WI38 (cell line): Measurements from ENCODE around the gene SMPD3.
A peak's percentile ranks its signal among the peaks of the same experiment; 100 is the strongest.

ENCODE experiments used
- H3K4me3 ChIP-seq: 2 replicates; pipeline ENCODE4 v1.5.1; 2011; ENCODE audit warnings: low read depth, mild to moderate bottlenecking, control low read depth, low read length
- TF ChIP-seq, protein P1 (sequence below): IDR thresholded peaks from 2 replicates; pipeline ENCODE4 v1.5.1; 2012; ENCODE audit warnings: low read depth, mild to moderate bottlenecking, control low read depth, low read length

The SMPD3 gene

DNA sequence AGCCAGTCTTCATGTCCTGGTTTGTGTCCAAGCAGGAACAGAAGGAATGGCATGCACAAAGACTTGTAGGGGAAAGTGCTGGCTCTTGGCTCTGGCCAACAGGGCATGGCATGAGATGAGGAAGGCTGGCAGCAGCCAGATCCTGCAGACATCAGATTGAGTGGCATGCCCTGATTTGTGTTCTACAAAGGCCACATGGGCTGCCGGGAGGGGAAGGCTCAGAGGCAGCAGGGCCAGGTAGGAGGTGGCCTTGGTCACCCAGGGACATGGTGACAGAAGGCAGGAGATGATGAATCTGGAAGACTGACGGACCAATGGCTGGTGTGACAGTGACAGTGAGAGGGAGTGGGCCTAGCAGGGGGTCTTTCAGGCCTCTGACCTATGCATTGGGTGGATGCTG is 33.7 kb downstream of the SMPD3 start:
- no peak overlapping the region for H3K4me3 ChIP-seq
- TF ChIP-seq, protein P1, sequence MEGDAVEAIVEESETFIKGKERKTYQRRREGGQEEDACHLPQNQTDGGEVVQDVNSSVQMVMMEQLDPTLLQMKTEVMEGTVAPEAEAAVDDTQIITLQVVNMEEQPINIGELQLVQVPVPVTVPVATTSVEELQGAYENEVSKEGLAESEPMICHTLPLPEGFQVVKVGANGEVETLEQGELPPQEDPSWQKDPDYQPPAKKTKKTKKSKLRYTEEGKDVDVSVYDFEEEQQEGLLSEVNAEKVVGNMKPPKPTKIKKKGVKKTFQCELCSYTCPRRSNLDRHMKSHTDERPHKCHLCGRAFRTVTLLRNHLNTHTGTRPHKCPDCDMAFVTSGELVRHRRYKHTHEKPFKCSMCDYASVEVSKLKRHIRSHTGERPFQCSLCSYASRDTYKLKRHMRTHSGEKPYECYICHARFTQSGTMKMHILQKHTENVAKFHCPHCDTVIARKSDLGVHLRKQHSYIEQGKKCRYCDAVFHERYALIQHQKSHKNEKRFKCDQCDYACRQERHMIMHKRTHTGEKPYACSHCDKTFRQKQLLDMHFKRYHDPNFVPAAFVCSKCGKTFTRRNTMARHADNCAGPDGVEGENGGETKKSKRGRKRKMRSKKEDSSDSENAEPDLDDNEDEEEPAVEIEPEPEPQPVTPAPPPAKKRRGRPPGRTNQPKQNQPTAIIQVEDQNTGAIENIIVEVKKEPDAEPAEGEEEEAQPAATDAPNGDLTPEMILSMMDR = no peak

DNA sequence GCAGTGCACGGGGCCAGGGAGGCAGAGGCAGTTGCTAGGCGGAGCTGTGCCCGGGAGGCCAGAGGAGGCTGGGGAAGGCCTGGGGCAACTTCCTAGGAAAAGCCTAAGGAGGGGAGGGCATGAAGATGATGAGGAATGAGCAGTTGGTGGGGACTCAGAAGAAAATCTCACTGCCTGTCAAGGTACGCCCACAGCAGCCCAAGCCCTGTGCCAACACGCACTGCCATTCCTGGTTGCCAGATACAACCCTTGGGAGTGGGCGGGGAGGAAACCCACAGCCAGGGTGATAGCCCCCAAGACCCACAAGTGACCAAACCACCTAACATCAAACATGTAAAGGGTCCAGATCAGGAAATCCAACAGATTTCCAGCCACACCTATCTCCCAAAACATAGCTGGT is 36.2 kb downstream of the SMPD3 start:
- H3K4me3 ChIP-seq = no peak overlapping the region
- TF ChIP-seq, protein P1 = no peak

DNA sequence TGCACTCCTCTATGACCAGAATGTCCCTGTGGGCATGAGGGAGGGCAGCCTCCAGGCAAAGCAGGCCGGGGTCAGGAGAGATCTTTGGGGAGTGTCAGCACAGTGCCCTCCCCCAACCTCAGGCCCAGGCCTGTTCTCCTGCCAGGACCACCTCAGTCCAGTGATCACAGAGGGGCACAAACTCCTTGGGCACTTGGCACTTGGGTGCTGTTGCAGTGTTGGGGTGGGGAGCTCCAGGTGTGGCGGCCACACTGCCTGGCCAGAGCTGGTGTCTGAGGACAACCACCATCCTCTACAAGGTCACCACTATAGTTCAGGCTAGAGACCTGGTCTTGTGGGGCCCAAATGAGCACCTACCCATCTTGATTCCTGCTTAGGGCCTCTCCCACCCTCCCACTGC is 37.2 kb downstream of the SMPD3 start:
- no peak overlapping the region for H3K4me3 ChIP-seq
- TF ChIP-seq, protein P1 = no peak

DNA sequence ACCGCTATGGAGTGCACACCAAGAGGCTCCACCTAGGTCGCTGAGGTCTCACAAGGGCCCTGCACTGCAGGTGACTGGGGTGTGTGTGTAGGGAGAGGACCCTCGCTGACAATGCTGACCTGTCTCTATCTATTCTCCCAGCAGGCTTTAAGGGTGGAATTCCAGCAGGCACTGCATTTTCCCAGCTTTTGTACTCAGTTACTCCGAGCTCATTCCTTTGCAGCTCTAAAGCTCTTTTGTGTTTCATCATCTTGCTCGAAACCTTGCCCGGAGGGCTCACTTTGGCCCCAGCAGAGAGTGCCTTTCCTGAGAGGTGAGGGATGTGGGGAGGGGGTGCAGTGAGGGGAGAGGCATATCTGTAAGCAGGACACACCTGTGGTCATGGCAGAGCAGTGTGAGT is 39.3 kb downstream of the SMPD3 start:
- H3K4me3 ChIP-seq = no peak overlapping the region
- TF ChIP-seq, protein P1 = no peak

DNA sequence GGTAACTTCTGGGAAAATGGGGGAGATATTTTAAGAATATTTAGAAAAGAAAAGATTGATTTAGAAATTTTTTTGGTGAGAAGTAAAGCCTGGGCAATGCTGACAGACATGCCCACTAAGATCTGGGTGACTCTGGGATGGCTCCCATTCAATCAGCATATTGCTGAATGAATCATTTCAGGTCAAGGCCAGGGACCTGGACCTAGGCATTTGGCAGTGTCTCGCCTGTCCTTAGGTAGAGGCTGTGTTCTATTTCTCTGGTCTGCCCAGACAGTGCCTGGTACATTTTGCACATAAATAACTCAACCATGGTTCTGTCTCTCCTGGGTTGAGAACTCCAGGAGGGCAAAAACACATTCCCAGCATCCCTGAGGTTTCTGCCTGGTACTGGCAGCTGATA is 39.9 kb downstream of the SMPD3 start:
- no peak overlapping the region for H3K4me3 ChIP-seq
- TF ChIP-seq, protein P1 = no peak

DNA sequence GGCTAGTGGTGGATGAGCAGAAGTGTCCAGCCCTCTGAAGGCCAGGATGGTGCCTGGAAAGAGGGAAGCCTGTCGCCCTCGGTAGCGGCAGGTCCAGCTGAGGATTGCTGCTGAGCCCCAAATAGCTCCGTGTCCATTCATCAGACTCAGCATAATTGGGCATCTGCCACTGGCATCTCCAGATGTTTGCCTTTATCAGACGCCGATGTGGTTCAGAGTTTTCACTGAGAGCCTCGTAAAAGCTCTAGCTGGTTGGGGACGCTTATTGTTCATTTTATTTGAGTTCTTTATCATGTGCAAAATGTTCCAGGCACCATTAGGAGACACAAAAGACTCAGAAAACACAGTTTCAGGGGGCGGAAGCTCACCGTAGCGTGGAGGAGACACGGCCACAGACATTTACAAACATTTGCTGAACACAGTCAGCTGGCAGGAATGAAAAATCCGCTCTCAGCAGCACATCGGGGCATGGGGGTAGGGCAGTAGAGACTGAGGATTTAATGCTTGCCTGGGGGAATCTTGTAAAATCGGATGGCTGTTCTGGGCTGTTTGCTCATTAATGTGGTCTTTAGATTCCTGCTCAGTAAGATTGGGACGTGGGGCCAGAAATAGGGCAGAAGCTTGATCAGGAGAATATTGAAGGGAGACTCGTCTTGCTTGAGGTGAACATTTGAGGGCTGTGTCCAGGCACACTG is 41.7 kb downstream of the SMPD3 start:
- H3K4me3 ChIP-seq = peak overlapping the region; percentile 7
- TF ChIP-seq, protein P1 = no peak

DNA sequence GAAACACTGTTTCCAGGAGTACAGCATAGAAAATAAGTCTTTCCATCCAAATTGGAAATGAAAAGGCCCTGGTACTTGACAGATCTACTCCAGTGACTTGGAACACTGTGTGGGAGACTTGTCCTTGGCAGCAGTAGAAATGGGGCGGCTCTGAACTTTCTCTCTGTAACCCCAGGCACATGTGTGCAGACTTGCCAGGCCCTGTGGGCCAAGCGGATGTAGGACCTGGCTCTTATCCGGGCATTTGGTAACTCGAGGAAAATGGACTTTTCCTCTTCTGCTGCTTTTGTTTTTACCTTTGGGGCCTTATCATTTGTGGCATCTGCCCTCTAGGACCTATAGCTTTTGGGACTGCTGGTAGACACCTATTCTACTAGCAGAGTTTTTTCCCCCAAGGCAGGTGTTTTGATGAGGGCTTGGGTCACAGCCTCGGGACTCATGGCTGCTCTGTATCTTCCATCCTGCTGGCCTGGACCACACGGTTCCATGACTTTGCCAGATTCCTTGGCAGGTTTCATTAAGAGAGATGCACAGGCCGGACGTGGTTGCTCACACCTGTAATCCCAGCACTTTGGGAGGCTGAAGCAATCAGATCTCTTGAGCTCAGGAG is 43.5 kb downstream of the SMPD3 start:
- no peak overlapping the region for H3K4me3 ChIP-seq
- TF ChIP-seq, protein P1 = no peak
